Right kidney (tissue), 1 donor: ENCODE data around the gene MTA2.
"Not testable (repeated sequence)": the region's sequence is repeated elsewhere in the genome, so short reads cannot be mapped to it uniquely, and the experiment has no call there.

Source experiments
- DNase-seq: peaks from one replicate; pipeline ENCODE4 v3.0.0-alpha.2; 2016

The MTA2 gene

GRCh38 chr11:62592989-62593421 is 8.7 kb downstream of the MTA2 start:
- DNase-seq = no peak

- DNase-seq = no peak
Measured at GRCh38 chr11:62592146-62592815, 9.4 kb downstream of the MTA2 start.

DNA sequence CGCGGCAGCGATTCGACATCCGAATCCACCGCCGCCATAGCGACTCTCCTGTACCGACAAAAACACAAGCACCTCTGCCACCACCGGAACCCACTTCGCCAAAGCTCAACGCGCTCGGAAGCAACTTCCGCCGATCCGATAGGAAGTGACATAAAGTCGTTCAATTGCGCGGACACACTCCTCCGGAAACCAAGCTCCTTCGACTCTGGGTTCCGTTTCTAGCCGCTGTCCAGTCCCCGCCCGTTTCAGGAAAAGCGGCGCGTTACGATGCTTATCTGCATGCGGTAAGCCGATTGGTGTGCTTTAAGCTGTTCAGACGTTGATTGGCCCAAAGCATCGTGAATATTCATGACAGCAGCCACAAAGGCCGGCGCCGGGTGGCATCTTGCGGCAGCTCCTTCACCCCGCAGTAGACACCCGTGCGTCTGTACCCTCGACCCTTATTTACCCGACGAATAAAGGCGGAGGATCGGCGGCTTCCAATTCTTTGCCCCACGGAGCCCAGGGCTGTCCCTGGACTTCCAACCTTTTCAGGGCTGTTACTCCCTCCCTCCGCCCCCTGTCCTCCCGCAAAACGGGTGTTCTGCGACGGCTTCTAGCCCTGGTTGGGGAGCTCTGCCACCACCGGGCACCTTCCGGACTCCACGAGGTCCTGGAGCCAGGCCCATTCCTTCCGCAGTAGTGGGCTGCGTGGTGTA is 10.1 kb downstream of the MTA2 start, which contains the start of gene TUT1:
TUT1 (minus strand) TSS at position 76 of the 698 bp plus-strand sequence; CDS start at position 38, 38 bp downstream.
- DNase-seq = peak; percentile 86

DNA sequence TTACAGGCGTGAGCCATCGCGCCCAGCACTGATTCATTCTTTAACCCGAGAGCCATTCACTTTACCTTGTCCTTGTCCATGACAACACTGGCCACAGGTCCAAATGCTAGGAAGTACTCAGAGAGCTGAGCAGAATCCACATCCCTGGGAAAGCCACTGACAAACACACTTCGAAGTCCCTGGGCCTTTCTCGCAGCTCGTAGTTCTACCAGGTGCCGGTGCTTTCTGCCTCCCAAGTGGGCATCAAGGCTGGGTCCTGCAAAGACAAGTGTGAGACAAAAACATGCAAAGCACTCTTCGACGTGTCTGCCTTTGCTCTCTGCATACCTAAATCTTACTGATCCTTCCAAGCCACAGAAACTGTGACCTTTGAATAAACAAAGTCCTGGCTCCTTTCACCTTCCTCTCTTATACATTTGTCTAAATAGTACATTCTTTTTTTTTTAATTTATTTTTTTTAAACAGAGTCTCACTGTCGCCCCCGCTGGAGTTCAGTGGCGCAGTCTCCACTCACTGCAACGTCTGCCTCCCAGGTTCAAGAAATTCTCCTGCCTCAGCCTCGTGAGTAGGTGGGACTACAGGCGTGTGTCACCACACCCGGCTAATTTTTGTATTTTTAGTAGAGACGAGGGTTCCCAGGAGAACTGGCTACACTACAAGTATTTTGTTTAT is 12.6 kb downstream of the MTA2 start:
- no peak for DNase-seq

- DNase-seq = not testable (repeated sequence)
Measured at GRCh38 chr11:62585356-62585755, 16.3 kb downstream of the MTA2 start.

DNA sequence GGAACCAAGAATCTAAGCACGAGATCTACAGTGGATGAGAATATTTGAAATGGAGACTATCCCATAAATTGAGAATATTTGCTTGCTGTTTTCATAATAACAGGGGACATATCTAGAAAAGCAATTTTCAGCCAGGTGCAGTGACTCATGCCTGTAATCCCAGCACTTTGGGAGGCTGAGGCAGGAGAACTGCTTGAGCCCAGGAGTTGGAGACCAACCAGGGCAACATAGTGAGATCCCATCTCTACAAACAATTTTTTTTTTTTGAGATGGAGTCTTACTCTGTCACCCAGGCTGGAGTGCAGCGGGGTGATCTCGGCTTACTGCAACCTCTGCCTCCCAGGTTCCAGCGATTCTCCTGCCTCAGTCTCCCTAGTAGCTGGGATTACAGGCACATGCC is 19.9 kb downstream of the MTA2 start:
- DNase-seq = not testable (repeated sequence)

GRCh38 chr11:62580959-62581715 is 20.5 kb downstream of the MTA2 start:
- DNase-seq = no peak

DNA sequence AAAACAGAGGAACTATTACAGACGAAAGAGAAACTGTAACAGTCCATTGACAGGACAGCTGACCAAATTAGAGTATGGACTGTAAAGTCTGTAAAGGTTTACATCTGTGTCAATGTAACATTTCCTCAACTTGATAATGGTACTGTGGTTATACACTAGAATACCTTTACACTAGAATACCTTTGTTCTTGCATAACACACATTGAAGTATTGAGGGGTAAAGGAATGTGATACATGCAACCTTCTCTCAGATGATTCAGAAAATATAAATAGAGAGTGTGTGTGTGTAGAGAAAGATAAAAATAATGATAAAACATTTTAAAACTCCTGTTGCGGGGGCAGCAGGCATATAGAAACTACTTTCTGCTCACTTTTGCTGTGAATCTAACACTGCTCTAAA is 22.4 kb downstream of the MTA2 start:
- DNase-seq = no peak

DNA sequence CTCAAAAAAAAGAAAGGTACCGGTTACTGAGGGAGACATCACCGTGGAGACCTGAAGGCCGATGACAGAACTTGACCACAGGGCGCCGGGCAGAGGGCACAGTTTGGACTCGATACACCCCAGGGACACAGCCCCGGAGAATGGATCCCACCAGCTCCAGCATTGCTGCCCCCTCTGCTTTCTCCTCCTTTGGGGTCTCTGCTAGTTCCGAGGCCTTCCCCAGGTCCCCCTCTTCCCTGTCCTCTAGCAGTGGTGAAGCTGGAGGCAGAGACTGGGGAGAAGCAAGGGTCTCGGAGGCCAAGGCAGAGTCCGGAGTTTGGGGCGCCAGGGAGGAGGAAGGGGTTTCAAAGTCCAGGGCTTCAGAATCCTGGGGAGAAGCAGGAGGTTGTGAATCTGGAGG is 23.1 kb downstream of the MTA2 start:
- no peak for DNase-seq

- no peak for DNase-seq
Measured at GRCh38 chr11:62577046-62577714, 24.5 kb downstream of the MTA2 start.

- DNase-seq = no peak
Measured at GRCh38 chr11:62575837-62576236, 25.8 kb downstream of the MTA2 start.

- DNase-seq = no peak
Measured at GRCh38 chr11:62575156-62575555, 26.5 kb downstream of the MTA2 start.

DNA sequence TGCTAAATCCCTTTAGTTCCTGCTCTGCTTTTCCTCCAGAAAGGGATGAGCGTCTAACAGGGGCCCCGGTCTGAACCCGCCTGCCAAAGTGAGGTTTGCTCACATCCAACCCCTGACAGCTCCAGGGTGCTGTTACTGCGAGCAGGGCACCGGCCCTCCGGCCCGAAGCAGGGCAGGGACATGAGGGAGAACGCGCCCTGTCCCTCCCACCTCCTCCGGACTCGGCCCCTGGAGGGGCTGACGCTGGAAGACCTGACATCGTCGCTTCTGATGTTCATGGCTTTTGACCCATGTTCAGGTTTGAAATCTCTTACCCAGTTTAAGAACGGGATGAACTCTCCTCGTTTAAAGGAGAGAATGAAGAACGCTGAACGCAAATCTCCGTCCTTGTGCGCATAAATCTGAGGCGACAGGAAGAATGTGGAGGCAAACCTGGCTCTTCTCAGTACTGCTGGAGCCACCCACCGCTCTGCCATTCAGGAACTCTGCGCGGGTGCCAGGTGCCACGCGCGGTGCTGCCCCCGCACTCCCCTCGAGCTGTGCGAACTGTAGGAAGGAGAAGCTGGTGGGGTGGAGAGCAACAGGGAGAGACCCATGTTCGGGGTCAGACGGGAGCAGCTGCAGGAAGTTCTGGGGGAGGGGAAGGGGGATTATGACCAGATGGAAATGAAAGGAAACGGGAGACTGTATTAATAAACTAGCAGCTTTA is 27.1 kb downstream of the MTA2 start:
- DNase-seq = no peak

DNA sequence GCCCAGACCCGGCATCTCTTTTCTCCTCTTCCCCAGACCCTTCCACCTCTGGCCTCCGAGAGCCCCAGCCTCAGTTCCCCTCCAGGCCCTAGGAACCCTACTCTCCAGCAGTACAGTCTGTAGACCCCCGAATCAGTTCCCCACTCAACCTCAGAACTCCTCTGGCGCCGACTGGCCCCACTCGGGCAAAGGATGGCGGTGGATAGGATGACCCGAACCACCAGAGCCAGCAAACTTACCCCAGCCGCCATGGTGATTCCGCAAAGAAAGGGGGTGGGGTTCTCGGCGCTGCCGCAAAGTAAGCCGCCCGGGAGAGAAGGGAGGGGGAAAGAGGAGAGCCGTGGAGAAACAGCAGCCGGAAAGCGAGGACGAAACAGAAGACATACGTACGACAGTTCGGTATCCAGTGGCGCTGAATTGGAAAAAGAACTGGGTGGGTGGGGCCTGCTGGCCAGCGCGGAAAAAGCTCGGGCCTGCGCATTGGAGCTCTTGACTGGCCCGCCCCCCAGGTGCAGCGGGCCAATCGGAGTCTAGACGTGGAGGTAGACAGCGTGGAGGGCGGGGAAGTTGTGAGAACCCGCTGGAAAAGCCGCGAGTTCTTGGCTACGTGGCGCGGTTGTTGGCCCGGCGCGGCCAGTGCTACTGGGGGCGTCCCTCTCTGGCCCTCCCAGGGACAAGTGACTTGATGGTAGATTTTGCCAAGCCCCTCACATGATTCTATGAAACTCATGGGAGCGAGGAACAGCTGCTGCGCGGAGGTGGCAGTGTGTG is 27.9 kb downstream of the MTA2 start, which contains the start of gene EEF1G:
EEF1G (minus strand) TSS at position 300 of the 771 bp plus-strand sequence; CDS start at position 251, 49 bp downstream.
- DNase-seq = peak; percentile 97

- no peak for DNase-seq
Measured at GRCh38 chr11:62573006-62573591, 28.6 kb downstream of the MTA2 start.

DNA sequence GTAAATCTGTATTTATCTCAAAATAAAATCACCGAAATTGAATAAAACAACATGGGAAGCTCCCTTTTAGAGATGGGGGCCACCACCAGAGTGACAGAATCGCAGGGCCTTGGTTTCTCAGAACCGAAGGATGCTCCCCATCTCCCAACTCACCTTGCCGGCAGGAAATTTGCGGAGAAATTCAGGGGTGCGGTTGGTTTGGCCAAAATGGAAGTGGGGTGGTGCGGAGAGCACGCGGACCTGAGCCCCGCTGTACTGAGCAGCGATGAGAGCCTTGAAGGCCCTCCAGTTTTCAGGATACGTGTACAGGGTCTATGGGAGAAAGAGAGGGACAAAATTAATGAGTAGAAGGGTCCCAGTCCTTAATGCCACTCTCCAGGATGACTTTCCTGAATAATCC is 29.2 kb downstream of the MTA2 start:
- no peak for DNase-seq

DNA sequence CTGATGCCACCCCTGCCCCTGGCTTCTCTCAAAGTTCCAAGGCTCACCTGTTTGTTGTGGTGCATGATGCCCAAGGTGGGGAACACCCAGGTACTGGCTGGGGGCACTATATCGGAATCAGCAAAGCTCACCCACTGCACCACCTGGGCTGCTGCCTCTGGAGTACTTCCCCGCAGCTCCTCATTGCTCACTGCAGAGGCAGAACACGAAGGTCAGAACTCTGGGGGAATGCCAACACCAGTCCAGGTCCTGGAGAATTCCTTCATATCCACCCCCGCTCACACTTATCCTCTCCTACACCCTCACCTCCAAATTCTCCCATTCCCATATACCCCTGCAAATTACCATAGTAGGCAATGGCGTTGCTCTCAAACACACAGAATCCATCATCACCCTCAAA is 30.2 kb downstream of the MTA2 start:
- not testable (repeated sequence) for DNase-seq

DNA sequence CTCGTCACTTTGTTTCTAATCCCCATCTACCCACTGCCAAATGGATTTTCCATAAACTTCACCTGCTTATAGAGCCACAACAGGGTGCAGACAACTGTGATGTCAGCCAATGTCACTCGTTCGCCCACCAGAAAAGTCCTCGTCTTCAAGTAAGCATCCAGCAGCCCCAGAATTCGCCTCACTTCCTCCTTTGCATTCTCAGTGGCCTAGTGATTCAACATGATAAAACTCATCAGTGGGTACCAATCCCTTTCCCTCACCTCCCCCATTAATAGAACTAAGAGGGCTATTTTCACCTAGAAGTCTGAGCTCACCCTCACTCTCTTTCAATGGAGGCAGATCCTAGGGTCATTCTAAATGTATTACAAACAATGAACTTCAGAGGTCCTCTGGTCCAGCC is 30.8 kb downstream of the MTA2 start:
- DNase-seq = not testable (repeated sequence)

- DNase-seq = no peak
Measured at GRCh38 chr11:62569611-62570010, 32.1 kb downstream of the MTA2 start.

DNA sequence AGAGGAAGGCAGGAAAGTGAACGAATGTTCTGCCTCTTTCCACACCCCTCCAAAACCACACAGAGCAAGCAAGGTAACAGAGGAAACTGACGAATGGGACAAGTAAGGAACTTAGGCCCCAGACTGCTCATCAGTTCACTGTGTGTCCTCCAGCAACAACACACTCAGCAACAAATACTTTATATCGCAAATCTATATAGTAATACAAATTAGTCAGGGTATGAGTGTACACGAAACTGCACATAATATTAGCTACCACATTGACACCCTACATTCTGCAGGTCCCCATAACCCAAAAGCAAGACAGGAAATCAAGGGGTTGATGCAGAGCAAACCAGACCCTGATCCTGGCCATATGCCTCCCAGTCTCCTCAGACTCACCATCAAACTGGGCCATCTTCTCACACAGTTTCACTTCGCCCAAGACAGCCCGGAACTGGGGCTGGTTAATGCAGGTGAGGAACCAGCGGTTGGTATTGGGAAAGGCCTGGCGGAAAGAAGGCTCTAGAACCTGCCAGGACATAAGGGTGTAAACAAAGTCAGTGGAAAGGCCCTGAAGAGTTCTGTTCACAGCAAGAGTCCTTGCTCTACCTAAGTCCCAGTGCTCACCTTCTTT is 34.5 kb downstream of the MTA2 start:
- no peak for DNase-seq
